H1 (cell line): Measurements from ENCODE around the gene MIS18A. TPM values are rescaled to one million over a fixed set of nuclear protein-coding genes. Genes with fewer than 3 reads are reported as not detected.

Experiments used
- CTCF ChIA-PET: fragments of 300-600 bp; sonication (Branson Sonifier 250); formaldehyde crosslinking; loops from one replicate; lab custom pipeline; 2021; ENCODE audit not compliant: partially characterized antibody; lab: Charles Lee
- POLR2A ChIA-PET: fragments of 300-600 bp; sonication (Branson Sonifier 250); formaldehyde crosslinking; loops from one replicate; lab custom pipeline; 2021; ENCODE audit warnings: inconsistent platforms; ENCODE audit not compliant: partially characterized antibody; lab: Charles Lee
- DNase-seq, 2 experiments: peaks; one replicate each; pipeline versions ENCODE4 v3.0.0 to v3.0.0-alpha.2; 2010 to 2022; ENCODE audit warnings: low spot score in 2 of 2, low read depth in 1 of 2, mixed read lengths in 1 of 2
- FAIRE-seq: peaks from 2 replicates; lab custom pipeline; 2011; peaks lifted over from hg19 to GRCh38; lab: Jason Lieb, UNC
- H2AFZ ChIP-seq: 2 replicates; pipeline ENCODE4 v1.8.1; 2012; ENCODE audit warnings: low read length, inconsistent platforms
- H2AK5ac ChIP-seq: 2 replicates; pipeline ENCODE4 v1.6.1; 2013; ENCODE audit warnings: low read depth, low read length
- H2BK120ac ChIP-seq: replicated peaks from 2 replicates; pipeline ENCODE3; 2013; ENCODE audit warnings: low read depth, low read length, inconsistent platforms
- H2BK12ac ChIP-seq: 2 replicates; pipeline ENCODE4 v1.6.1; 2013; ENCODE audit warnings: low read depth, low read length
- H2BK15ac ChIP-seq: 2 replicates; pipeline ENCODE4 v1.6.1; 2013; ENCODE audit warnings: low read length
- H2BK20ac ChIP-seq: 2 replicates; pipeline ENCODE4 v1.6.1; 2013; ENCODE audit warnings: low read length
- H2BK5ac ChIP-seq: 2 replicates; pipeline ENCODE4 v1.6.1; 2013; ENCODE audit warnings: low read depth, low read length
- H3K14ac ChIP-seq: 2 replicates; pipeline ENCODE4 v1.6.1; 2013; ENCODE audit warnings: inconsistent platforms; ENCODE audit not compliant: insufficient read length
- H3K18ac ChIP-seq: 2 replicates; pipeline ENCODE4 v1.6.1; 2013; ENCODE audit warnings: low read length; ENCODE audit errors: extremely low read depth
- H3K23ac ChIP-seq: 2 replicates; pipeline ENCODE4 v1.6.1; 2013; ENCODE audit warnings: inconsistent platforms; ENCODE audit not compliant: insufficient read length
- H3K23me2 ChIP-seq: 2 replicates; pipeline ENCODE4 v1.6.1; 2013; ENCODE audit warnings: low read depth, low read length
- H3K27ac ChIP-seq: 2 replicates; pipeline ENCODE4 v1.6.1; 2011; ENCODE audit warnings: low read depth, low read length, inconsistent platforms
- H3K27me3 ChIP-seq, 4 experiments: replicated peaks in 1 of 4; 1 replicate in 1 of 4; 2 replicates in 3 of 4; pipeline versions ENCODE4 v1.6.1 to v1.8.1; 2011 to 2013; ENCODE audit warnings: low read length in 3 of 4, mild to moderate bottlenecking in 3 of 4, inconsistent platforms in 2 of 4, mixed read lengths in 2 of 4, moderate library complexity in 1 of 4; ENCODE audit not compliant: control insufficient read depth in 3 of 4, insufficient read depth in 3 of 4; ENCODE audit errors: extremely low read depth in 1 of 4
- H3K36me3 ChIP-seq, 4 experiments: 2 replicates each; pipeline versions ENCODE4 v1.6.1 to v1.8.1; 2011 to 2013; ENCODE audit warnings: mild to moderate bottlenecking in 4 of 4, low read length in 3 of 4, moderate library complexity in 2 of 4, control low read depth in 1 of 4, inconsistent platforms in 1 of 4; ENCODE audit not compliant: insufficient read depth in 4 of 4, control insufficient read depth in 2 of 4
- H3K4ac ChIP-seq: replicated peaks from 2 replicates; pipeline ENCODE3; 2013; ENCODE audit warnings: low read length, low read depth, mixed read lengths, inconsistent platforms; ENCODE audit not compliant: insufficient read length
- H3K4me1 ChIP-seq, 4 experiments: replicated peaks in 1 of 4; 1 replicate in 1 of 4; 2 replicates in 3 of 4; pipeline versions ENCODE4 v1.6.1 to v1.8.1; 2011 to 2013; ENCODE audit warnings: low read length in 3 of 4, inconsistent platforms in 2 of 4, mixed read lengths in 1 of 4; ENCODE audit not compliant: insufficient read depth in 4 of 4, control insufficient read depth in 3 of 4
- H3K4me2 ChIP-seq, 2 experiments: 2 replicates each; pipeline versions ENCODE4 v1.6.1 to v1.8.1; 2011 to 2013; ENCODE audit warnings: low read depth in 2 of 2, low read length in 2 of 2, control low read depth in 1 of 2, inconsistent platforms in 1 of 2, mild to moderate bottlenecking in 1 of 2; ENCODE audit not compliant: insufficient read depth in 1 of 2
- H3K4me3 ChIP-seq, 4 experiments: fragments of 200-600, 300-600 bp in 1 of 4; sonication (generic), shearing (Covaris generic), sonication (Bioruptor Twin) in 1 of 4; 2 replicates each; pipeline versions ENCODE4 v1.5.1 to v1.8.1; 2011 to 2016; ENCODE audit warnings: low read length in 4 of 4, low read depth in 3 of 4, control low read depth in 2 of 4, inconsistent platforms in 2 of 4, mild to moderate bottlenecking in 2 of 4, mixed read lengths in 1 of 4, moderate library complexity in 1 of 4; ENCODE audit not compliant: insufficient read depth in 2 of 4; ENCODE audit errors: extremely low read depth in 1 of 4
- H3K56ac ChIP-seq: replicated peaks from 2 replicates; pipeline ENCODE3; 2013; ENCODE audit warnings: low read depth, mild to moderate bottlenecking, mixed read lengths, low read length, inconsistent platforms; ENCODE audit not compliant: insufficient read length
- H3K79me1 ChIP-seq: 2 replicates; pipeline ENCODE4 v1.6.1; 2013; ENCODE audit warnings: low read depth, low read length, control low read depth
- H3K79me2 ChIP-seq, 2 experiments: 2 replicates each; pipeline versions ENCODE4 v1.6.1 to v1.8.1; 2012 to 2013; ENCODE audit warnings: low read length in 2 of 2, mild to moderate bottlenecking in 2 of 2, inconsistent platforms in 1 of 2; ENCODE audit not compliant: insufficient read depth in 2 of 2, control insufficient read depth in 1 of 2
- H3K9ac ChIP-seq, 4 experiments: replicated peaks in 1 of 4; 1 replicate in 1 of 4; 2 replicates in 3 of 4; pipeline versions ENCODE4 v1.6.1 to v1.8.1; 2011 to 2013; ENCODE audit warnings: low read depth in 3 of 4, low read length in 3 of 4, control low read depth in 2 of 4, mild to moderate bottlenecking in 2 of 4, moderate library complexity in 2 of 4, inconsistent platforms in 1 of 4; ENCODE audit errors: extremely low read depth in 1 of 4
- H3K9me3 ChIP-seq, 2 experiments: 2 replicates each; pipeline versions ENCODE4 v1.6.1 to v1.8.1; 2012 to 2013; ENCODE audit warnings: mild to moderate bottlenecking in 2 of 2, moderate library complexity in 2 of 2, control low read depth in 1 of 2, inconsistent platforms in 1 of 2, low read depth in 1 of 2, low read length in 1 of 2, mixed read lengths in 1 of 2; ENCODE audit not compliant: insufficient read depth in 2 of 2
- H4K20me1 ChIP-seq, 2 experiments: replicated peaks in 1 of 2; 2 replicates each; pipeline versions ENCODE3 to v1.8.1; 2011 to 2013; ENCODE audit warnings: inconsistent platforms in 2 of 2, low read length in 2 of 2, mild to moderate bottlenecking in 1 of 2; ENCODE audit not compliant: insufficient read depth in 2 of 2, control insufficient read depth in 1 of 2
- H4K5ac ChIP-seq: 2 replicates; pipeline ENCODE4 v1.6.1; 2013; ENCODE audit warnings: low read length, low read depth, mixed read lengths, inconsistent platforms; ENCODE audit not compliant: insufficient read length
- H4K8ac ChIP-seq: 2 replicates; pipeline ENCODE4 v1.8.0; 2013; ENCODE audit warnings: mild to moderate bottlenecking, moderate library complexity, low read length, inconsistent platforms; ENCODE audit not compliant: insufficient read depth; ENCODE audit errors: extremely low read depth
- H4K91ac ChIP-seq: replicated peaks from 2 replicates; pipeline ENCODE3; 2013; ENCODE audit warnings: low read length, mixed read lengths, inconsistent platforms; ENCODE audit not compliant: insufficient read length
- CREB1 ChIP-seq: IDR thresholded peaks from 2 replicates; pipeline ENCODE4 v1.6.1; 2012; ENCODE audit warnings: inconsistent platforms
- CTBP2 ChIP-seq: IDR thresholded peaks from 2 replicates; pipeline ENCODE4 v1.7.0; 2011; ENCODE audit warnings: borderline replicate concordance, mild to moderate bottlenecking, moderate library complexity, mixed read lengths, low read length; ENCODE audit not compliant: insufficient read depth, insufficient read length
- EGR1 ChIP-seq: IDR thresholded peaks from 2 replicates; pipeline ENCODE4 v1.6.1; 2011; ENCODE audit warnings: low read depth, low read length, borderline replicate concordance
- FOSL1 ChIP-seq: IDR thresholded peaks from 2 replicates; pipeline ENCODE4 v1.6.1; 2011; ENCODE audit warnings: mild to moderate bottlenecking, low read depth, low read length, moderate library complexity; ENCODE audit not compliant: insufficient read depth
- KDM4A ChIP-seq: IDR thresholded peaks from one replicate; pipeline ENCODE4 v1.7.1; 2012; ENCODE audit warnings: low read depth, mild to moderate bottlenecking, moderate library complexity, low read length, inconsistent platforms; ENCODE audit not compliant: severe bottlenecking
- NRF1 ChIP-seq: IDR thresholded peaks from 2 replicates; pipeline ENCODE4 v1.6.1; 2011; ENCODE audit warnings: mild to moderate bottlenecking, low read depth, low read length, improper control_type of control experiment
- RAD21 ChIP-seq, 2 experiments: IDR thresholded peaks in 1 of 2; conservative IDR thresholded peaks in 1 of 2; 2 replicates each; pipeline ENCODE4 v1.6.1; 2011; ENCODE audit warnings: low read depth in 2 of 2, low read length in 2 of 2, improper control_type of control experiment in 1 of 2, inconsistent platforms in 1 of 2, mild to moderate bottlenecking in 1 of 2, moderate library complexity in 1 of 2
- RFX5 ChIP-seq: IDR thresholded peaks from 2 replicates; pipeline ENCODE4 v1.6.1; 2011; ENCODE audit warnings: low read depth, low read length, improper control_type of control experiment, borderline replicate concordance
- RXRA ChIP-seq: IDR thresholded peaks from 2 replicates; pipeline ENCODE4 v1.6.1; 2011; ENCODE audit warnings: low read depth, mild to moderate bottlenecking, low read length, moderate library complexity; ENCODE audit not compliant: insufficient read depth
- SIN3A ChIP-seq, 2 experiments: IDR thresholded peaks in 1 of 2; conservative IDR thresholded peaks in 1 of 2; 2 replicates each; pipeline ENCODE4 v1.6.1; 2011 to 2012; ENCODE audit warnings: low read length in 2 of 2, improper control_type of control experiment in 1 of 2, low read depth in 1 of 2, mild to moderate bottlenecking in 1 of 2
- SP1 ChIP-seq: IDR thresholded peaks from 2 replicates; pipeline ENCODE4 v1.6.1; 2011; ENCODE audit warnings: low read depth, low read length
- SP2 ChIP-seq: IDR thresholded peaks from 2 replicates; pipeline ENCODE4 v1.6.1; 2012; ENCODE audit warnings: mild to moderate bottlenecking, low read length, inconsistent platforms
- TAF1 ChIP-seq: IDR thresholded peaks from 2 replicates; pipeline ENCODE4 v1.6.1; 2011; ENCODE audit warnings: mild to moderate bottlenecking, low read depth, low read length
- YY1 ChIP-seq: IDR thresholded peaks from 2 replicates; pipeline ENCODE4 v1.6.1; 2011; ENCODE audit warnings: low read depth, mild to moderate bottlenecking, low read length
- WGBS, 2 experiments: shearing (Covaris generic) in 1 of 2; methylation state at CpG; one replicate each; pipeline versions ENCODE4 v1.1.6 to v1.1.7; 2013 to 2015; ENCODE audit warnings: low lambda C conversion rate in 2 of 2, mixed read lengths in 2 of 2, inconsistent platforms in 1 of 2, low coverage in 1 of 2, missing lambda C conversion rate in 1 of 2; ENCODE audit not compliant: insufficient replicate concordance in 2 of 2, insufficient coverage in 1 of 2, insufficient read length in 1 of 2; ENCODE audit errors: extremely low coverage in 1 of 2, missing lambda C conversion rate in 1 of 2; 5-methylcytosine and 5-hydroxymethylcytosine counted together
- polyA plus RNA-seq, 7 experiments: library from polyadenylated mRNA; depleted of rRNA in 3 of 7; stranded (reverse) in 5 of 7; unstranded in 2 of 7; fragments of >200 nt in 5 of 7; fragments of 200-250 nt in 2 of 7; gene quantifications; 1 replicate in 5 of 7; 2 replicates in 1 of 7; 4 replicates in 1 of 7; pipeline versions ENCODE4 v1.2.1 to v1.2.3, GENCODE V29; 2011 to 2013; ENCODE audit warnings: missing spikeins in 2 of 7, mixed read lengths in 2 of 7
- total RNA-seq: library from RNA; stranded (reverse); fragmentation: NEBNext Ultra II Directional; extraction: Animal tissue kit (Norgen Biotek cat#: 25700); gene quantifications from 2 replicates; pipeline ENCODE4 v1.2.1, GENCODE V29; 2021

MIS18A gene
- total and polyA plus RNA-seq, 2 of the 8 experiments (the other 6 are each of a cell fraction or from before 2014, with no cell fraction given), result 28.9 to 53.0 TPM

DNA sequence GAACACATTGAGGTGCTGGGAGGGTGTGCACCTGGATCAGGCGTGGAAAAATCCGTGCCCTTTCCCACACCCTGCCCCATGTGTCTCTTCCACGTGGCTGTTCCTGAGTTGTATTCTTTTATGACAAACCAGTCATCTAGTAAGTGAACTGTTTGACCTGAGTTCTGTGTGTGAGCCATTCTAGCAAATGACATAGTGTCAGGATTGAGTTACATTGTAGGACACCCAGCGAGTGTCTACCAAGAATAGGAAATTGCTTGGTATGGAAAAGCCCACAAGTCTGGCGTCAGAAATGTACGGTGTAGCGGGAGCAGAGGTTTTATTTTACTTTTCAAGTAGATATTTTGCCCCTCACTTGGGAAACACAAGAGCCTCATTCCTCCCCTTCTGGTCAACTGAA, 18.6 kb upstream of the MIS18A start:
- Histone ChIP-seq H4K20me1 (peaks cover 0 to 6% of the 10 kb centered on the region in 2 experiments), H2BK20ac (no peak overlapping the region), H3K4me2 (no peak overlapping the region), H3K18ac (no peak overlapping the region), H3K4me3 (no peak overlapping the region), H3K14ac (no peak overlapping the region), H3K27ac (no peak overlapping the region), H3K9ac (no peak overlapping the region), H3K36me3 (peaks cover 0 to 3% (median 0%) of the 10 kb centered on the region in 4 experiments; a peak in 1 of 8 replicates), H3K4ac (no peak overlapping the region), H3K23me2 (no peaks in the 10 kb centered on the region; the same call in 1 of the 2 replicates), H2AFZ (no peak overlapping the region), H3K79me2 (no peaks in the 10 kb centered on the region), H2AK5ac (no peak overlapping the region), H3K9me3 (peaks cover 0 to 3% of the 10 kb centered on the region in 2 experiments; a peak in 1 of 4 replicates), H2BK12ac (no peak overlapping the region), H2BK15ac (no peak overlapping the region), H4K5ac (no peak overlapping the region), H3K56ac (no peak overlapping the region), H2BK5ac (no peak overlapping the region), H3K4me1 (no peaks in the 10 kb centered on the region), H4K8ac (no peak overlapping the region), H2BK120ac (no peak overlapping the region), H3K23ac (no peak overlapping the region), H4K91ac (no peak overlapping the region), H3K79me1 (no peaks in the 10 kb centered on the region), H3K27me3 (no peaks in the 10 kb centered on the region)
- ChIA-PET CTCF (no interaction called here), POLR2A (no interaction called here)
- FAIRE-seq (no peak), DNase-seq (no peak)
- WGBS, 2 experiments, result 88% methylated on average over 7 of the region's 7 CpGs; no CpG with 5 or more reads in 1 of the 2 experiments
- TF ChIP-seq FOSL1, result no peak
- TF ChIP-seq CTBP2, result no peak
- no peak for TF ChIP-seq EGR1
- TF ChIP-seq RFX5, result no peak
- TF ChIP-seq SP1, result no peak
- TF ChIP-seq CREB1, result no peak
- TF ChIP-seq YY1, result no peak
- no peak for TF ChIP-seq TAF1
- TF ChIP-seq KDM4A, result no peak
- TF ChIP-seq SP2, result no peak
- no peak for TF ChIP-seq SIN3A (conservative IDR thresholded peaks at IDR 0.05 in 1 of 2, IDR thresholded peaks at IDR 0.05 in 1 of 2; ENCODE audit: low read depth in 1 of 2, low read length in 2 of 2)
- no peak for TF ChIP-seq RAD21 (IDR thresholded peaks at IDR 0.05 in 1 of 2, conservative IDR thresholded peaks at IDR 0.05 in 1 of 2; ENCODE audit: low read depth in 2 of 2, low read length in 2 of 2)
- TF ChIP-seq RXRA, result no peak
- TF ChIP-seq NRF1, result no peak
